ENCODE measurements around the gene IL1R2.
"Not testable (repeated sequence)": the region's sequence is repeated elsewhere in the genome, so short reads cannot be mapped to it uniquely, and the experiment has no call there.

IL1R2 gene

DNA sequence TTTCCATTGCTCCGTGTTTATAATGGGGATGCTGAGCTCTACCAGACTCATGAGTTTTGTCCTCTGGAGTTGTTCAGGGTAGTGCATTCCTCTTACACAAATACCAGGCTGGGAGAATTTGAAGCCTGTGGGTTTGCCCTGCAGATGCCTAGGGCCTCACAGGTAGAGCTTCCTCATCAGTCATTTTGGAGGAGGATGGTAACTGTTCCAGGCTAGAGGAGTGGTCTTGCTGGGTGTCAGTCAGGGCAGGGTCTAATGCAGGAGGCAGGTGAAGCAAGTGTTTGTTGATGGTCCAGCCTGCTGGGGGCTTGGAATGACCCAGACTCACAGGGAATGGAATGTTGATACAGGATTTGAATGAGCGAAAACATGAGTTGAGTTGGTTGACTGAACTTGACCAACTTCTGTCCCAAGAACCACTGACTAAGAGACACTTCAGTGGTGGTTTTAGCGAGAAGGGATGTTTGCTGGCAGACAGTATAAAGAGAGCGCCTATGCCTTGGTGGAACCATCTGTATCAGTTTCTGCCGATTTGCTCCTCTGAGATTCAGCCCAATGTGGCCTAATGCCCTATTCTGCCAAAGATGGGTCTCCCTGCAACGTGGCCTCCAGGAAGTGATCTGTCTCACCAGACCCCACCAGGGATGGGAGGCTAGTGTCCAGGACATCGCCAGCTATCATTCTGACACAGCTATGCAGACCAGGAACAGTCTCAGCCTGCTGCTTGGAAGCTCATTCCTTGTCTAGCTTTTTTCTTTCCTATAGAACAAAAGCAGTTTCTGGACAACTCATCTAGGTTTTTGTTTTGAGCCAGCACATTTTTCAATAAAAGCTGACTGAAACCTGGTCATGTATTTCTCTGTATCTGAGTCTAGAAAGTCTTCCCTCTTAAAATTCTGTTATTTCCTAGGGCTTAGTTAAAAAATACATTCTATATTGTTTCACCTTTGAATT, 9.3 kb downstream of the IL1R2 start:
- DNase-seq, result peak; percentile 51

DNA sequence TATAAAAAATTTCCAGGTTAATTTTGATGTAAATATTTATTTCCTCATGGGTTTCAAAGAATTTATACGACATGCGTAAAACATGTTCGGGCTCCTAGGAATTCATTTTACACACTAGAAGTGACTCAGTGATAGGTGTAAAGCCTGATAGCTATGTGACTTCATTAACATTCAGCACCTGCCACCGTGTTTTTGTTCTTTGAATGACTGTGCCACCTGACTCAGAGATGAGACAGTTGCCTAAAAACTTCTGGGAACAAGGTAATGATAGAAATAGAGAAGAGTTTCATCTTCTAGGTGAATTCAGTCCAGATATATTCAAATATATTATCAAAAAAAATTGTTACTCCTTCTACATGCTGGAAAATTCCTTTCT, 10.0 kb downstream of the IL1R2 start:
- DNase-seq, result no peak

DNA sequence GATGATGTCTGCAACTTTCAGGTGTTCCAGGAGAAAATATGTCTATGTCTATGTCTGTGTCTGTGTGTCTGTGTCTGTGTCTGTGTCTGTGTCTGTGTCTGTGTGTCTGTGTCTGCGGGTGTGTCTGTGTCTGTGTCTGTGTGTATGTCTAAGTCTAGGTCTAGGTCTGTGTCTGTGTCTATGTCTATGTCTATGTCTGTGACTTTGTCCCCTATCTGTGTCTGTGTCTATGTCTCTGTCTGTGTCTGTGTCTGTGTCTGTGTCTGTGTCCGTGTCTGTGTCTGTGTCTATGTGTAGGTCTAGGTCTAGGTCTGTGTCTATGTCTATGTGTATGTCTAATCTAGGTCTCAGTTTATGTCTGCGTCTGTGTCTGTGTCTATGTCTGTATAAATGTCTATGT, 10.5 kb downstream of the IL1R2 start:
- no peak for DNase-seq

DNA sequence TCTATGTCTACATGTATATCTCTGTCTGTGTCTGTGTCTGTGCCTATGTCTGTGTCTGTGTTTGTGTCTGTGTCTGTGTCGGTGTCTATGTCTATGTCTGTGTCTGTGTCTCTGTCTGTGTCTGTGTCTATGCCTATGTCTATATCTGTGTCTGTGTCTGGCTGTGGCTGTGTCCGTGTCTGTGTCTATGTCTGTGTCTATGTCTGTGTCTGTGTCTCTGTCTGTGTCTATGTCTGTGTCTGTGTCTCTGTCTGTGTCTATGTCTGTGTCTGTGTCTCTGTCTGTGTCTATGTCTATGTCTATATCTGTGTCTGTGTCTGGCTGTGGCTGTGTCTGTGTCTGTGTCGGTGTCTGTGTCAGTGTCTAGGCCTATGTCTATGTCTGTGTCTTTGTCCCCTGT, 11.1 kb downstream of the IL1R2 start:
- not testable (repeated sequence) for DNase-seq

DNA sequence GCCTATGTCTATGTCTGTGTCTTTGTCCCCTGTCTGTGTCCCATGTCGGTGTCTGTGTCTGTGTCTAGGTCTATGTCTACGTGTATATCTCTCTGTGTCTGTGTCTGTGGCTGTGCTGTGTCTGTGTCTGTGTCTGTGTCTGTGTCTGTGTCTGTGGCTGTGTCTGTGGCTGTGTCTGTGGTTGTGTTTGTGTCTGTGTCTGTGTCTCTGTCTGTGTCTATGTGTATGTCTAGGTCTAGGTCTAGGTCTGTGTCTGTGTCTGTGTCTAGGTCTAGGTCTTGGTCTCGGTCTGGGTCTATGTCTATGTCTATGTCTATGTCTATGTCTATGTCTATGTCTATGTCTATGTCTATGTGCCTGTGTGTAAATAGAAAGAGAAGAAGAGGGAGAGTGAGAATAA, 11.9 kb downstream of the IL1R2 start:
- DNase-seq, result no peak

DNA sequence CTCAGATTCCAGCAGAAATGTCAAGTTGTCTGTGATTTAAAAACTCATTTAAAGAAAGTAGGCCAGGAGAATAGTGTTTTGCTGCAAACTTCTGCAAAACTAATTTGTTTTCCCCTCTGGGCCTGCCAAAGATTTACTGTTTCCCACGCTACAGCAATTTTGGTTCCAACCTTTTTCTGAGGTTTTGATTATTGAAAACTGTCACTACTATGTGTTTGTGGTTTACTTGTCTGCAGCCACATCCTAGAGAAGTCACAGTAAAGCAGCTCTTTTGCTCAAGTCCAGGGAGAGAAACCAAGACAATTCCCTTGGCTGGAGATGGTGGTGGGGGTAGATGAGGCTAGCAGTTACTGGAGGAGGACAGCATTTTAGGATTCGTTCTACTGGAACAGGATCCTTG, 12.8 kb downstream of the IL1R2 start:
- DNase-seq, result no peak

DNA sequence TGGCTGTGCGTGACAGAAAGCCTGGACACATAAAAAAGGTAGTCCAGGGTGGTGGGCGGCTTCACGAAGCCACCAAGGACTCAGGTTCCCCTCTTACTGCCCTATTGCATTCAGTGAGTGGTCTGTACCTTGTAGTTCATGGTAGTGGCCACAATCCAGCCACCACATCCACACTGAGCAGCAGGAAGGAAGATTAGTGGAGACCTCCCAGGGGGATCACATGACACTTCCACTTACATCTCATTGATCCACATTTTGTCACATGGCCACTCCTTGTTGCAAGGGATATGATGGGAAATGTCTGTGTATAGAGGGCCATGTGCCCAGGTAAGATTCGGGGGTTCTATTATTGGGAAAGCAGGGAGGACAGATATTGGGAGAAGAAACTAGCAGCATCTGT, 13.7 kb downstream of the IL1R2 start:
- DNase-seq, result no peak

DNA sequence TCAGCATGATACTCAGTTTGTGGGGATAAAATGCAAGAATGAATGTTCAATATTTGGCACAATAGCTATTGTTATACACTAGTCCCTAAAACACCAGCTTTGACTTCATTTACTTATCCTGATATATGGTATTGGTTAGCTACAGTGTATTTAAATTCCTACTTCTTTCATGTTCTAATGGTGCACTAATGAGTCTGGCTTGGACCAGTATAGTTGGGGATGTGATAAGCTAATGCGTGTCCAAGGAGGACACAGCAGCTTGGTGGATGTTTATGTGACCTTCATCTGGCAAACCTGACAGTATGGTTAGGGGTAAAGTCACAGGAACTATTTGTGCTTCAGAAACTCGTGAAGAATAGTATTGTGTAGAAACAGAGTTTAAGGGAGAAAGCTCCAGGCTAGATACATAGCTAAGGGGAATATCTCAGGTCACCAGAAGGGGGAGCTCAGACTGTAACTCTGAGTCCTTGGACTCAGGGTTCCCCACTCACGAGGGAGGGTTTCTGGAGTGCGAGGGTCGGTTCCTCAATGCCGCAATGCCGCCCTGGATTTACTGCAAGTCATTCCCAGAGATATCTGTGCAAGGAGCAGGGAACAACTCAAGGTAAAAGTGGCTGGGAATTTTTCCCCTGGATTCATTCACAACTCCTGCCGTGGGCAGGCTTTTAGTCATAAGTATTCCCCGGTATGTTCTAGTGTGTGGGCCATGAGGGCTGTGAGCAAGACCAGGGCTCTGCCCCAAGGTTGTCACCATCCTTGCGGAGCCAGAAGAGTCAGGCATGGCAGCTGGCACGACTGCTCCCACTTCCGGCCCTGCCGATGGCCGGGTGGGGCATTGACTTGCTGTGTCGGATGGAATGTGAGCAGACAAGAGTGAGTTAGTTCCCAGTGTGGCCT, 14.5 kb downstream of the IL1R2 start:
- no peak for DNase-seq

DNA sequence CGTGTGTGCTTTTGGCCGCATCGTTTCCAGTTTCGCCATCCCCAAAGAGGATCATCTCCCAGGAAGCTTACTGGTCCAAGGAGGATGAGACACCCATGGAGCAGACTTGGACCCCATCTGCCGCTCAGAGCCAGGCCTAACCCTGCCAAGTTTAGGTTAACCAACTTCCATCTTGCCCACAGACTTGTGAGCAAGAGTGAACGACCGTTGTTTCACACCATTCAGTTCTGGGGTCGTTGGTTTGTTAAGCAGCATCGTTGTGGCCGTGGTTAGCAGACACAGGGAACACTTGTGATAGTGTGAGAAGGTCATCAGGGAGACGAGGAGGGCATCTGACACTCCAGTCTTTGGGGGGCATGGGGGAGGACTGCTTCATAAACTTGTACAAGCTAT, 15.1 kb downstream of the IL1R2 start:
- DNase-seq, result no peak

DNA sequence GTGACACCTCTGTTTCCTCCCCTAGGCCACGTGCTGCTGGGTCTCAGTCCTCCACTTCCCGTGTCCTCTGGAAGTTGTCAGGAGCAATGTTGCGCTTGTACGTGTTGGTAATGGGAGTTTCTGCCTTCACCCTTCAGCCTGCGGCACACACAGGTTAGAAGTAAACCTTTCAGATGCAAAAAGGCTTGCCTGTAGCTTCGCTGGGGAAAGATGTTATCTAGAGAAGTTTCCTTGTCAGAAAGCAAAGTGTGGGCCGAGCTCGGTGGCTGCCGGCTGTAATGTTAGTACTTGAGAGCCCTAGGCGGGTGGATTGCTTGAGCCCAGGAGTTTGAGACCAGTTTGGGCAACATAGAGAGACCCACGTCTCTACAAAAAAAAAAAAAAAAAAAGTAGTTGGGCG, 16.7 kb downstream of the IL1R2 start:
- no peak for DNase-seq

DNA sequence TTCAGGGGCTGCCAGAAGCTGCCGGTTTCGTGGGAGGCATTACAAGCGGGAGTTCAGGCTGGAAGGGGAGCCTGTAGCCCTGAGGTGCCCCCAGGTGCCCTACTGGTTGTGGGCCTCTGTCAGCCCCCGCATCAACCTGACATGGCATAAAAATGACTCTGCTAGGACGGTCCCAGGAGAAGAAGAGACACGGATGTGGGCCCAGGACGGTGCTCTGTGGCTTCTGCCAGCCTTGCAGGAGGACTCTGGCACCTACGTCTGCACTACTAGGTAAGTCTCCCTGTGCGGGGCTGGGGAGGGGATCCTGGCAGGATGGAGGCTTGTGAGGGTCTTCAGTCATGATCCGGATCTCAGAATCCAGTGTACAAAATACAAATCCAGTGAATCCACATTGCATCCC, 17.8 kb downstream of the IL1R2 start:
- no peak for DNase-seq

DNA sequence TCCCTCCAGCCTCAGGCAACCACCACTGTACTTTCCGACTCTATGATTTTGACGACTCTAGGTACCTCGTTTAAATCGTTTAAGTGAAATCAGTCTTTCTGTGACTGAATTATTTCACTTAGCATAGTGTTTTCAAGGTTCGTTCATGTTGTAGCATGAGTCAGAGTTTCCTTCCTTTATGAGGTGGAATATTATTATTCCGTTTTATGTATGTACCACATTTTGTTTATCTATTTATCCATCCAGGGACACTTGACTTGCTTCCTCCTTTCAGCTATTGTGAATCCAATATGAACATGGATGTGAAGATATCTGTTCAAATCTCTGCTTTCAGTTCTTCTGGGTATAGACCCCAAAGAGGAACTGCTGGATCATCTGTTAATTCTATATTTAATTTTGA, 19.1 kb downstream of the IL1R2 start:
- DNase-seq, result no peak

DNA sequence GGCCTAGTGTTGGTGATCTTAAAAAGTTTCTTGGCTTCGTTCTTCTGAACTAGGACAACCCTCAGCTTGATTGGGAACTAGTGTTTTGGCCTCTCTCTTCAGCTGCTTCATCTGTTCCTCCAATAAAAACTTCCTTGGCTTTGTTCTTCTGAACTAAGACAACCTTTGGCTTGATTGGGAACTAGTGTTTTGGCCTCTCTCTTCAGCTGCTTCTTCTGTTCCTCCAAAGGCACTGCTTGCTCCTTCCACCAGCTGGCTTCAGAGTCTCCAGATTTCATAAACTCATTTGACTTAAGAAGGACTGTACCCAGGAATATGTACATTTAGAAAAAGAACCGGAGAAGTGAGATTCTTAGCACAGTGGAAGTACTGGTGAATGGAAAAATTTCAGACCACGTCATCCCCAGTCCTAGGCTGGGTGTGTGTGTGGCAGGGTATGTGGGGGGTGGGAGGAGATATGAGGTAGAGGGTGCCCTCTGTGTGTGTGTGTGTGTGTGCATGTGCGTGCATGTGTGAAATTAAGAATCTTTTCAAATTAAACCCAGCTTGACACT, 20.4 kb downstream of the IL1R2 start:
- no peak for DNase-seq

DNA sequence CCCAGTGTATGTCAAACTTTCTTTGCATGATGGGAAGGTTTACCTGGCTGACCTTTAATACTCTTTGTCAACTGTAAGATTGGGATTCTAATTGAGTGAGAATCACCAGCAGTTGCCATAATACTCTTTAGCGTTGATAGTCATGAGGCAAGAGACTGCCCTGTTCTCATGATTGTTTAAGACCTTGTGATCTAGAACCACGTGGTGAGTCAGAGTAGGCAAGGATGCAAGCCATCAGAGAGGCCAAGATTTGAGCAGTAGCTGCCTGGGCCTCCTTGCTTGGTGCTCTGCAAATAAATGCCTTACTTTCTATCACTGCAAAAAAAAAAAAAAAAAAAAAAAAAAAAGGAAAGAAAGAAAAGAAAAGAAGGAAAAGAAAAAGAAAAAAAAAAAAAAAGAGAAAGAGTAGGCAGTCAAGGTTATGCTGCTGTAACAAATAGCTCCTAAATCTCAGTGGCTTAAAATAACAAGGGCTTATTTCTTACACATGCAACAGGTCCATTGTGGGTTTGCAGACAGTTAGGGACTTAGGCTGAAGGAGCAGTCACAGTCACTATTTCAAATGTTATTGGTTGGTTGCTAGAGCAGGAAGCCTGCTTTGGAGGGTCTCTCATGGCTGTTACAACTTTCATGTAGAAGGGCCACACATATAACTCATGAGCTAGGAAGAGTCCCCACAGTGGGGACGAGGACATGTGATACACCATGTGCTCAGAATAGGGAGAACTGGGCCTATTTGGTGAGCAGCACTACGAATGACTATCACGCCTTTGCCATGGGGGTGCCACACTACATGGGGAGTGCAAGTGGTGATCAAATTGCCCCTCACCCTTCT, 21.7 kb downstream of the IL1R2 start:
- no peak for DNase-seq

DNA sequence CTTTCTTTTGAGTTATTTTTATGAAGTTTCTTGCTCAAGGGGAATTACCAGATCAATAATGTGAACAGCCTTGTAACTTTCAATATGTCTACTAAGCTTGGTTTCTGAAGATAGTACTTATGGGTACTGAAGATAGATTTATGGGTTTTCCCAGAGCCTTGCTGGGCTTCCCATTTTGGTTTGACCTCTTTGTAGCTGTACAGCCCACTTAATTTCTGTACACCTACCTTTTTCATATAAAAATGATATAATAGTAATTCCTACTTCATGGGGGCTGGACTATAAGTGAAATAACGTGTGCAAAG, 22.2 kb downstream of the IL1R2 start:
- no peak for DNase-seq

DNA sequence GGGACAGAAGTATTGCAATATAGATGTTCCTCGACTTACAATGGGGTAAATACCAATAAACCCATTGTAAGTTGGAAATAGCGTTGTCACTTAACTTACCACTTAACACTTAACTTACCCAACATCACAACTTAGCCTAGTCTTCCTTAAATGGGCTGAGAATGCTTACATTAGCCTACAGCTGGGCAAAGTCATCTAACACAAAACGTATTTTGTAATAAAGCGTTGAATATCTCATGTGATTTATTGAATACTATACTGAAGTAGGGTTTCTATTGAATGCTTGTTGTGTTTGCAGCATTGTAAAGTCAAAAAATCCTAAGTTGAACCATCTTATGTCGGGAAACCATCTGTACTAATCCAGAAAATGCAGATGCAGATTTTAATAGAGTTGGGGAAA, 23.6 kb downstream of the IL1R2 start:
- no peak for DNase-seq

DNA sequence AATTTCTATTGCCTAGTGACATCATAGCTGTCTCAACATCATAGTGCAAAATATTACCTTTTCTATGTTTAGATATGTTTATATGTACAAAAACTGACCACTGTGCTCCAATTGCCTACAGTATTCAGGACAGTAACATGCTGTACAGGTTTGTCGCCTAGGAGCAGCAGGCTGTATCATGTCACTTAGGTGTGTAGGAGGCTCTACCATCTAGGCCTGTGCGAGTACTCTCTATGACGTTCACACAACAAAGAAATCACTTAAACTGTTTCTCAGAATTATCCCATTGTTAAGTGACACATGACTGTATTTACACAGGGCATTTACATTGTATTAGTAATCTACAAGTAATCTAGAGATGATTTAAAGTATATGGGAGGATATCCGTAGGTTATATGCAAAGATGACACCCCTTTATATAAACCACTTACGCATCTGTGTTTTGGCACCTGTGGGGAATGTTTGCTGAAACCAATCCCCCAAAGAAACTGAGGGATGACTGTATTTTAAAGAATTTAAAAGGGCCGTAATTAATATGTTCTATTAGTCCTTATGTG, 24.7 kb downstream of the IL1R2 start:
- DNase-seq, result no peak

DNA sequence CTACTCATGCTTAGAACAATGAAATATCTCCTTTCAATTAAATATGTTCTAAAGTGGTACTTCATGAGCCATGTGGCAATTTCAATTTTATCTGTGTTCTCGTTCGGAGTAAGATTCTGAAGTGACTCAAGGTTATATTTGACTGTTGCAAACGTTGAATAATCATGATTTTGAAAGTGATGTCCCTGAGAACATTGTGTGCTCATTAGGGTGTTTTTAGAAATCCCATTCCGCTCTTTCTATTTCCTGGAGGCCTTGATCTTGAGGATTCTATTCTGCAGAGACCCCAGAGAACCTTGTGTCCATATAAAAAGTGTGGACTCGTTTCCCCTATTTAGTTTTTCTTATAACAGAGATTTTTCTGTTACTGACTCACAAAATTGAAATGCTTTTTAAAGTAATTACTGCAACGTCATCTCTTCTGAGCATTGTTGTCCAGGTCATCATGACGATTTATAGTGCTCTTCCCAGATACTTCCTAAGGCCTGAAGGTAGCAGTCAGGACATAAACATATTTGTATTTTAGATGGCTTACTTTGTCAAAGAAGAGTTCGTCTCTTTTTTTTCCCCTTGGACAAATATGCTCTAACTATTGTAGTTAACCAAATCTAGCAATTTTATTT, 27.2 kb downstream of the IL1R2 start:
- DNase-seq, result no peak

DNA sequence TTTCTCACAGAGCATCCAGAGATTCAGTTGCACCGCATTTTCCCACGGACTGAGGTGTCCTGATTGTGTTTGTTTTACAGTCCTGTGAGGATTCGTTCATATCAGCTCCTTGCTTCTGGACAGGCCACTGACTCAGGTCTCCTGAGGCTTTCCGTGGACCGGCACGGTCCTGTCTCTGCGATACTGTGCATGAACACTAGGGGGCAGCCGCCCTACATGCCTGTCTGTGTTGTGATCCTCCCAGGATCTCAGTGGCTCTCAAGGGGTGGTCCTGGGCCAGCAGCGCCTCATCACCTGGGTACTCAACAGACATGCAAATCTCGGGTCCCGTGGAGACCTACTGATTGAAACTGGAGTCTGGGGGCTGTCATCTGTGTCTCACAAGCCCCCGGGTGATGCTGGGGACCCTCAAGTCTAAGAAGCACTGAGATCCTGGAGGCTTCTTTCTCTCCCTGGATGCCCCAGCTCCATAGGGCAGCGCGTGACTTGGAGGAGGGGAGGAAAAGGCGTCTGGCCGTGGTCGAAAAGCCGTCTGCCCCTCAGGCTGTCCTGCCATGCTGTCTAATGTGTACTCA, 28.9 kb downstream of the IL1R2 start:
- DNase-seq, result peak; percentile 91

DNA sequence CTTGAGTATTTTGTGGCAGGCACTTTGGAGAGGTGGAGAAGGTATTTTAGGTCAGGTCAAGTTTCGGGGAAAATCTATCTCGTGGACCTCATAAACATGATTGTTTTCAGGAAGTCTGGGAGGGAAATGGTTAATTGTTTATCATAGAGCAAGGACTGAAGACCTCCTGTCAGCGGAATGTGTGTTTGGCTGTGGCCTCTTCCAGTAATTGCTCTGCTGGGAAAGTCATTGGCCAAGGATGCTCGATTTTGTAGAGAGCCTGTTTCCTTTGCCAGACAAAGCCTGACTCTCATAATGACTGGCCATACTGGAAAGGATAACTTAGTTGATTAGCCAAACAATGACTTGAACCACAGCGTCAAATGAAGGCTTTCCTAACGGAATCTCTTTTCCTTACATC, 30.0 kb downstream of the IL1R2 start:
- DNase-seq, result no peak

DNA sequence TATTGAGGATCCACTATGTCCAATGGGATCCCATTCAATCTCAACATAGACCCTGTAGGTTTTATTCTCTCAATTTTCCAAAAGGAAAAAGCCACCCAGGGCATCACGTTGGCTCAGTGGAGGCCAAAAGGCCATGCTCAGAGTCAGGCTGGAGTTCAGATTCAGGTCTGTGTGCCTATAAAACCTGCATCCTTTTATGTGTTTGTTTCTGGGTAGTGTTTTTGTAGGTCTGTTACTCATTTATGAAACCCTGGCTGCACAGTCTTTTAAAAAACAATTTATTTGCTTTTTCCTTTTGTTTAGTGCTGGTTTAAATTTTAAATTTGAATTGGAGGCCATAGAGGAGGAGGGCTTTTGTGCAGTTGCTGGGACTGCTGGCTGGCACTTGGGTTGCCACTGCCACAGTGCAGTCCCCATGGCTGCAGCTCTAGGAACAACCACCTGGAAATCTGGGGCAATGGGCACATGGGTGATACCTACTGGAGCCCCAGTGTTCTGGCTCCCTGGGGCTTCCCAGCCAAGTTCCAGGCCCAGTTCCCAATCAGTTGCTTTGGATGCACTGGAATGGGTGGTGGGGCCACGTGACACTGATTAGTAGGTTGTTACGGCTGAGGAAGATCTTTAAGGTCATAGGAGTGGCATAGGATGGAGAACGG, 31.3 kb downstream of the IL1R2 start:
- no peak for DNase-seq

All from activated CD4-positive, CD25-positive, alpha-beta regulatory T cell treated with anti-CD3 and anti-CD28 coated beads, Interleukin-2, amount 50 U/mL, for 72 hours (primary cell).